HG03159 (cell line): ENCODE results near the gene RFPL3.
"Not testable (repeated sequence)": the region's sequence is repeated elsewhere in the genome, so short reads cannot be mapped to it uniquely, and the experiment has no call there.

Experiments used
- ATAC-seq: cut with Tn5 transposase; IDR thresholded peaks from one replicate; pipeline ENCODE4 v1.9.1; 2021; ENCODE audit warnings: mild to moderate bottlenecking, moderate library complexity; ENCODE audit not compliant: unreplicated experiment

The RFPL3 gene

DNA sequence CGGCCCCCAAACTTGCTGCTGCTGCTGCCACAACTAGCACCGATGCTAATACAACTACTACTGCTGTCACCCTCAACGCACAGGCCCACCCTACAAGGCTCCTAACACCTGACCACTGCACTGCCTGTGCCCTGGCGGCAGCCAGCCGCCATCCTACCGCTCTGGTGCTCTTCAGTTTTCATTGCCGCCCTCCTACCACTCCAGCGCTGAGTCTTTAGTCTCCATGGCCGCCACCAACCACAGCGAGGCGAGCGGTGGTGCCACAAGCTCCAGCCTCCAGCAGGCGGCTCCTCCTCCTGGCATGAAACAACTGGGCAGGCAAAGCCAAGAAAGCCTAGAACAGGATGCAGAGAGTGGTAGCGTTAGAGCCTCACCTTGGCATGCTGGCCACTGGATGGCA is 5.0 kb upstream of the RFPL3 start:
- no peak for ATAC-seq

DNA sequence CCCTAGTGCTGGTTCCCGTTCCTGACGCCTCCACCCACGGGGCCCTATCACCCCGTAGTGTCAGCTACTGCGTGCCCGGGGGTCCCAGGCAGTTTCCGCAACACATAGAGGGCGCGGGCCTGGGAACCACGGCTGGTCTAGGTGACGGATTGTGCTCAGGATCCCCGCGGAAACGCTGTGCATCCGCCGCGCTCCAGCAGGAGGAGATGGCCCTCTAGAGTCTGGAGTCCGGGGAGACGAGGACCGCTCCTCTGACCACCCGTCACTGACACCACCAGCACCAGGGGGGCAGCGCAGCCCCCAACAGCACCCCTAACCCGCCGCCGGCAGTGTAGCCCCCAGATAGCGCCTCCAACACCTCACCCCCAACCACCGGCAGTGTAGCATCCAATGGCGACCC is 4.4 kb upstream of the RFPL3 start:
- ATAC-seq: no peak

DNA sequence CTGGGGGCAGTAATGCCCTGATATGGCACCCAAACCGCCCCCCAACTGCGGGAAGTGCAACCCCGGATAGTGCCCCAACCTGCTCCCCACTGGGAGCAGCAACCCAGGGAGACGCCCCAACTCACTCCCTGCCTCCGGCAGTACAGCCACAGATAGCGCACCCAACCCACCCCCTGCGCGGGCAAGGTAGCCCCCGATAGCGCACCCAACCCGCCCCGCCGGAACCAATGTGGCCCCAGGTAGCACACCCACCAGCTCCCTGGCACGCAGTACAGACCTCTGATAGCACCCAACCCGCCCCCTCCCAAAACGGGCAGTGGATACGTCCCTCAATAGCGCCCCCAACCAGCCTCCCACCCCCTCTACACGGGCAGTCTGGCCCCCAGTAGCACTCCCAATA is 3.8 kb upstream of the RFPL3 start:
- ATAC-seq: no peak

DNA sequence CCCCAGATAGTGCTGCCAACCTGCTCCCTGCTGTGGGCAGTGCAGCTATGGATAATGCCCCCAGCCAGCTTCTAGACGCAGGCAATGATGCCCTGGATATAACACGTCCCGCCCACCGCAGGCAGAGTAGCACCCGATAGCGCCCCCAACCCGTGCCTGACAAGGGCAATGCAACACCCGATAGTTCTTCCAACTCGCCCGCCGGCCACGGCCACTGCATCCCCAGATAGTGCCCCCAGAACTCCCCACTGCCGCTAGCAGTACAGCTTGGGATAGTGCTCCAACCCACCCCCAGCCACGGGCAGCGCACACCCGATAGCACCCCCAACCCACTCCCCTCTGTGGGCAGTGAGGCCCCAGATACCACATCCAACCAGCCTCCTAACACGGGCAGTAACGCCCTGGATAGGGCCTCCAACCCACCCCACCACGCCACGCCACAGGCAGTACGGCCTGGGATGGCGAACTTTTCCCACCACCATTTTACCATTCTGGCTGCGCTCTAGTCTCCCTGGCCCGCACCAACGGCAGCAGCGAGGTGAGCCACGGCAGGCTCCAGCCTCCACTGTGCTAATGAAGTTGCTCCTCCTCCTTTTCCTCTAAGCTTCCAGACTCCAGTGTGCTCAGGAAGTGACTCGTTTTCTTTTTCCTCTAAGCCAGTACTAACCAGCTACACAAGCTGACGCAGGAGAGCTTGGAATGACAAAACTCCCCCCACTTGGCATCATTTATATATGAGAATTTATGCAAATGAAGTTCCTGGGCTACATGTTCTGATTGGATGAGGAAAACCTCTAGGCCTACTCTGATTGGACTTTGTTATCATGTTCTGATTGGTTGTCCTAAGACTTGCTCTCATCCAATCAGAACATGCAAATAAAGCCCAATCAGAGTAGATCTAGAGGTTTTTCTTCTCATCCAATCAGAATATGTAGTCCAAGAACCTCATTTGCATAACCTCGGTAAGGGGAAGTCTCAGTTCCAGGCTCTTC is 3.0 kb upstream of the RFPL3 start:
- no peak for ATAC-seq

DNA sequence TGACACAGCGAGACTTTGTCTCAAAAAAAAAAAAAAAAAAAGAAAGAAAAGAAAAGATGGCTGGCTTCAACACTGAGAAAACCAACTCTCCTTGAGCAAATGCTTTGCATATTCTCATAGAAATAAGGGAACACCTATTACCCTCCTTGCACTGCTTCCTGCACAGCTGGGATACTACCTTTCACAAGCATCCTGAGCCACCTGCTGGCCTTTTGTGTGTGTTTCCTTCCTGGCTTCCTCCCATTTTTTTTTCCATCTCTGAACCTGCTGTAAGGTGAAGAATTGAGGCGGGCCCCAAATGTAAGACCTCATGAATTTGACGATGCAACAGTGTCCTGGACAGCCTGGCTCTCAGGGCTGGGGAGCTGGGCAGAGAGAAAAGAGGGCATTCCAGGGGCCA is 1.9 kb upstream of the RFPL3 start:
- no peak for ATAC-seq

DNA sequence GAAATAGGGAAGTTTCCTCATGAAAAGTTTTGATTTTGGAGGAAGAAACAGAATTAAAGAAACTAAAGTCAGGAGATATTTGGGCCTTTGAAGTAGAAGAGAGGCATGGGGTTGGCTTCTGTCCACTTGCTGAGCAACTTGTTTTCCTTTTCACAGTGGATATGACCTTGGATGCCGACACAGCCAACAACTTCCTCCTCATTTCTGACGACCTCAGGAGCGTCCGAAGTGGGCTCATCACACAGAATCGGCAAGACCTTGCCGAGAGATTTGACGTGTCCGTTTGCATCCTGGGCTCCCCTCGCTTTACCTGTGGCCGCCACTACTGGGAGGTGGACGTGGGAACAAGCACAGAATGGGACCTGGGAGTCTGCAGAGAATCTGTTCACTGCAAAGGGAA is 2.4 kb downstream of the RFPL3 start:
- ATAC-seq: not testable (repeated sequence)

DNA sequence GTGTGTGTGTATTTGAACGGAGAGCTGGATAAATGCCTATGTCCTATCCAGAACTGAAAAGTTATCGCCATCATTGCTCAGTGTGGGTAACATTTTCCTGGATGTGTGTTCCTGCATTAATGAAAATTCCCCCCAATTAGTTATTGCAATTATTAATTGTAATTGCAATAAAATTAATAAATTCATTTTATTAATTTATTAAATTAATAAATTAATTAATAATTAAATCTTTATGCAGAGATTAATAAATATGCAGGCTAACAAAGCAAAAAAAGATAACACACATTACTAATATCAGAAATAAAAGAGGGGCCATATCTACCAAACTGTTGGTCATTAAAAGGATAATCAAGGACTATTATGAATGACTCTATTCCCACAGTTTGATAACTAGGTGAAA is 3.6 kb downstream of the RFPL3 start:
- no peak for ATAC-seq

DNA sequence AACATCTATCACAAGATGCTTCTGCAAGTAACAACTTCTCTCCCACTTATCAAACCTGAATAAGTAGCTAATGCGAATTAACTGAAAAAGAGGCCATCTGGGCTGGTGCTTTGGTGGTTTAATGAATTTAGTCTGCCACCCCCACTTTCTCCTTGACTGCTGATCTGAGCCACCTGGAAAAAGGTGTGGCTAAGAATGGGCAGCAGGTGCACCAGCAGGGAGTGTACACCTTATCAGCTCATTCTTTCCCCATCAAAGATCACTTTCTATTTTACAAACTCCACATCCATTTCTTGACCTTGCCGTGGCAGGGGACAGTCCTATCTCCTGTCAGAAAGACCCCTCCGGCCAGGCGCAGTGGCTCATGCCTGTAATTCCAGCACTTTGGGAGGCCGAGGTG is 6.5 kb downstream of the RFPL3 start:
- ATAC-seq: no peak

DNA sequence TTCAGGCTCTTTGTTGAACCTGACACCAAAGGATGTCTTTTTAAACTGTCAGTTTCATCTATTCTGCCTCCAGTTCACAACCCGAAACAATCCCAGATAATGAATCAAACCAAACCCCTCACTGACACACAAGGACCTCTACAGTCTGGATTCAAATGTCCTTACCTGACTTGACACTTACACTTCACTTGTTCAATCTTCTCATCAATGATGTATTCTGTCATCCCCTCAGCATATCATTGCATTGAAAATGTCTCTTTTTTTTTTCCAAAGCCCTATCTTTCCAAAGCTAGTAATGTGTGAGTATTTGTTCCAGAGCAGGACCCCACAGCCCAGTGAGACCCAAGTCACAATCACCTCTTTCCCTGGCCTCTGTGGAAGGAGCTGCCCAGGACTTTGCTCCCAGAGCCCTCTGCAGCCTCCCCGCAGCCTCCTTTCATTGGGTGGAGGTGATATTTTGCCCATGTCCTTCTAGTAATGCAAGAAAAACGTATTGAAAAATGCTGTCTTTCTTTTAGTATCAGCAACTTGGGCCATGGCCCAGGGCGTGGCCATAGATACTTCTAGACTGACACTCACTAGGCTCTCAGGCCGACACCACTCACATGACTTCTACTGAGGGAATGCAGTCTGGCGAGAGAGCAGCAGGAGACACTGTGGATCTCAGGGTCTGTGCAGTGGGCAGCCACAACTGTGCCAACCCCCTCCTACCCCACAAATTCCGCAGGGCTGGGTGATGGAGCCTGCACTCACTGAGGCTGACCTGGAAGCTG is 18.2 kb downstream of the RFPL3 start:
- no peak for ATAC-seq

DNA sequence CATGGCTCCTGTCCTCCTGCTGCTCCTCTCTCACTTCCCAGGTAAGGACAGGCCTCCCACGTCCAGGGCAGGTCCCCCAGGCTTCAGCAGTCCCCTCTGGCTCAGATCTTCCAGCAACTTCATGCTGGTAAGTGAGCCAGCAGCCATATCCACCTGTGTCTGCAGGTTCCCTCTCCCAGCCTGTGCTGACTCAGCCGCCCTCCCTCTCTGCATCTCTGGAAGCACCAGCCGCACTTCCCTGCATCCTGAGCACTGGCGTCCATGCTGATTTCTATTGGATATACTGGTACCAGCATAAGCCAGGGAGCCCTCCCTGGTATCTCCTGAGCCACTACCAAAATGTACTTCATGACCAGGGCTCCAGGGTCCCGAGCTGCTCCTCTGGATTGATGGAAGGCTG is 19.0 kb downstream of the RFPL3 start:
- ATAC-seq: no peak

DNA sequence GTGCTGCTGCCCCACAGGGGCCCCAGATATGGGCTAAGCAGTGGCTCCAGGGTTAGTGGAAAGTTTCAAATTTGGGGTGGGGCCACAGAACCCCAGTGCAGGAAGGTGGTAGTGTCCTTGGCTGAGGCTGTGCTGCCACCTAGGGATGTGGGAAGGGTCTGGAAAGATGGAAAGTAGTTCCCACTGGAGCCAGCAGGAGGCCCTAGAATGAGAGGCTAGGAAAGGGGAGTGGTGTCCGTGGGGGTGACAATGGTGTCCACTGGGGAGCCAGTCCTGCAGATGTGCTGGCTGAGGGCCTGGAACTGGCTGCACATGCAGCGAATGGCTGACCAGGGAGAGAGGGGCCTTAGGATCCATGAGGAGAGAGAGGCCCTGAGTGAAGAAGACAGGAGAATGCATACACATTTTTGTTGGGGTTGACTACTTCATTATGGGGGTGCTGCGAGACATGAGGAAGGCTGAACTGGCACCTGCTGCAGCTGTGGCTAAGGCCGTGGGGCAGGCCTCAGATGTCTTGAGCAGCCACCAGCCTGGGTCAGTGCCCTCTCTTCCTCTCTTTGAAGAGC is 21.1 kb downstream of the RFPL3 start:
- no peak for ATAC-seq

DNA sequence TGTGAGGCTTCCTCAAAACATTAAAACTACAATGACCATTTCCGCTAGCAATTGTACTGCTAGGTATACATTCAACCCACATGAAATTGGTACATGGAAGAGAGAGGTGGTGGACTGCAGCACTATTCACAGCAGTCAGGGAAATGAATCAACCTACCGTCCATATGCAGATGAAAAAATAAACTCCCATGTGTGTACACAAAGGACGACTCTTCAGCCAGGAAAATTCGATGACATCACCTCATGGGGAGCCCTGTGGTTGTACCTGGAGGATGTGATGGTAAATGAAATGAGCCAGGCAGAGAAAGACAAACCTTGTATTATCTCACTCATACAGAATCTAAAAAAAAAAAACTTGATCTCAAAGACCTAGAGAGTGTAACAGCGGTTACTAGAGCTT is 23.3 kb downstream of the RFPL3 start:
- ATAC-seq: no peak

DNA sequence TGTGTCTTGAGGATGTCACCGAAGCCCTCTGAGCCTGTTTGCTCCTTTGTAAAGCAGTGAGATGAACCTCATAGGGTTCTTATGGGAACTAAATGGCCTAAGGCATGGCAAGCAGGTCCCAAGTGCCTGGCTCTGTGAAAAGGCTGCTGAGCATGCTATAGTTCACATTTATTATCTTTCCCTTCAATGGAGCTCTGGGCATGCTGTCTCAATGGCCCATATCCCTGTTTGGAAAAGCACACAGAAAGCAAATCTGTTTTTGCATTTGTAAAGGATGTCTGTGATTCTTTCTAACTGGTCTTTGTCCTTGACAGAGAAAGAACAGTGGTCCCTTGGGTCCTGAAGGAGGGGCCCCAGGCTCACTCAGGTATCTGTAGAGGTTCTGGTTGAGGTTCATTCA is 28.0 kb downstream of the RFPL3 start:
- ATAC-seq: no peak

DNA sequence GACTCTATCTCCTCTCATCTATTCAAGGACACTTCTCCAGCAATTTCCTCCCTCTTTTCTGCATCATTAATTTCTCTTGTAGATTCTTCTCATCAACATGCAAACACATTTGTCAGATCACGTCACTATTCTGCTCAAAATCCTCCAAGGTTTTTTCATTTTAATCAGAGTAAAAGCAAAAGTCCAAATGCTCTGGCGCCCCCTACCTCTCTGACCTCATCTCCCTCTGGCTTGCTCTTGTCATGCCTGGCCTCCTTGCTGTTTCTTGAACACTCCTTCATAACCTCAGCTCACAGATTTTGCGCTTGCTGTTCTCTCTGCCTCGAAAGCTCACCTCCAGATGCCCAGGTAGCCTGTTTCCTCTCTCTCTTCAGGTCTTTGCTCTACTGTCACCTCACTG is 32.0 kb downstream of the RFPL3 start:
- ATAC-seq: no peak

DNA sequence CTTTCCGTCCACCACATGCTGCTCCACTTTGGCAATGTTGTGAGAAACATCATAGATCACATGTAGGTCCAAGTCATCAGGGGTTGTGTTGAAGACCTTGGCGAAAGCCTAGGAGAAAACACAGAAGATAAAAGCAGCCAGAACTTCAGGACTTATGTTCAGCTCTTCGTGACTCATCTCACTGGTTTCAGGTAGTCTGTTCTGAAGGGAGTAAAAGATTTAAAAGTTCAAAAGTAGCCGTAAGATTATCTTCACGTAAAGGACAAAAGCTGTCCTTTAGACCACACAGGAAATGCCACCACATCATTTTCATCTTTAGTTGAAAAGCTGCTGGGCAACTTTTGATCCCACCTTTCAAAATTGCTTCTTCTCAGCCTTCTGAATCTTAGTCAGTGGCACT is 37.4 kb downstream of the RFPL3 start:
- no peak for ATAC-seq

DNA sequence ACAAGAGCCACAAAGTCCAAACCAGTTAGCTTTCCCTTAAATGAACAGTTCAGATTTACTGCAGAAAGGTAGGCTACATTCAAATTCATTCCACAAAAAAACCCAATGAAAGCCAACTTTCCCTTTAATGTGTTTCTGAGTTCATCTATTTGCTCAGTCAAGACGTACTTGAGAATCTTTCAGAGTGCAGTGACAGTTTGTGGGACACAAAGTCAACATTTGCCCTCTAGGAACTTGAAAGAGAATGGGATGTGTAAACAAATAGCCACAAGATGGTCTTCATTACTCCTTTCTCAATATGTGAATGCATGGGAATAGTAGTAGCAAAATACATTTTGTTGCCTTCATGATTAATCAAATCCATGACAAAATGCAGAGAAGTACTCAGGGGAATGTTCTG is 38.6 kb downstream of the RFPL3 start:
- ATAC-seq: no peak

DNA sequence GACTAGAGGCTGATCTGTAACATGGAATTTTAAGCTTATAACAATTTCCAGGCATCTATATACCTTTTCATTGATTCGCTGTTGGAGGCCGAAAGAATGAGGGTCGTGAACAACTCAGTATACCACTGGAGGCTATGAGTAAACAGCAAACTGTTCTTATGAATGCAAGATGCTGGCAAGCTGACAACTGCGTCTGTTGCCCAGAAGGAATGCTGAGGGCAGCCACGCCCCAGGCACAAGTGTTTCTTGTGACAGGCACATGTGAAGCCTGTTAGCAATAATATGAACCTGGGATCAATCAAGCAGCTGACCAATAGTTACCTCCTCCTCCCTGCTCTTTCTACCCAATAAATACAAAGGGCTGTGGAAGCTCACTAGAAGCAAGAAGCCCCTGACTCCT is 39.1 kb downstream of the RFPL3 start:
- no peak for ATAC-seq

DNA sequence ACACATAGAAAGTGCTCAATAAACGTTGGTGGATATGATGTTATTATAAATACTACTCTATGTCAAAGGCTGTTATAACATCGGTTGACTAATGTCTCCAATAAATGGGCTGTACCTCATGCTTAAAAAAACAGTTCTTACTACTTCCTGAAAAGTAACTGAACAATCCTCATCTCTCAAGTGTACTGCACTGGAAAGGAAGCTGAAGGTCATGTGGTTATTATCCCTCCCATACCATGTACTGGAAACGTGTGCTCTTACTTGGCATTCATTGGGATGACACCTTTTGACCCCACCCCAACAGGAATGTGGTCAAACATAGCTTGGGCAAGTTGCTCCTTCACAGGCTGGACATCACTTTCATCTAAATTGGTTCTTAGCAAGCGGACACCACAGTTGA is 43.8 kb downstream of the RFPL3 start:
- ATAC-seq: no peak

DNA sequence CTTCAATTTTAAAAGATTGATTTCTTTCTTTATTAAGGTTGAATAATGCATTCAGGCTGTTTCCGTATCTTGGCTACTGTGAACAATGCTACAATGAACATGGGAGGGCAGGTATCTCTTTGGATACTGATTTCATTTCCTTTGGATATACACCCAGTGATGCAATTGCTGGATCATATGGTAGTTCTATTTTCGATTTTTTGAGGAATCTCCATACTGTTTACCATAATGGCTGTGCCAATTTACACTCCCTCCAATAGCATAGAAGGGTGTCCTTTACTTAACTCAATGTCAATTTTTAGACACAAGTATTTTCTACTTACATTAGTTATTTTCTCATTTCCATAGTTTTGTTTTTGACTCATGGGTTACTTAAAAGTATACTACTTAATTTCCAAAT is 46.4 kb downstream of the RFPL3 start:
- no peak for ATAC-seq

DNA sequence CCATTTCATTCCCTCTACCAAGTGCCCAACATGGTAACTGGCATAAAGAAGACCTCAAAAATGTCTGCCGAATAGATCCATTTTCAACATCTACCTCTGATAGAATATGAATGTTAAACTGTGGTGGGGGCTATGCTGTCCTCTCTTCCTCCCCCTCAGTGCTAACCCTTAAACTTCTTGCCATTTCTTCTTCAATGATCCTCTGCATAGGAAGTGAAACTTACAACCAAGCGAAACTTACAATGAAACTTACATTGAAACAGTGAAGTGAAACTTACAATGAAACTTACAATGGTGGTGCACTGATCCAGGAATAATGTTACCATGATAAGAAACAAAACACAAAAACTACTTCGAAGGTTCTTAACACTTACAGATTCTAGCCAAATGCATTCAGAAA is 49.6 kb downstream of the RFPL3 start:
- ATAC-seq: peak; percentile 73

DNA sequence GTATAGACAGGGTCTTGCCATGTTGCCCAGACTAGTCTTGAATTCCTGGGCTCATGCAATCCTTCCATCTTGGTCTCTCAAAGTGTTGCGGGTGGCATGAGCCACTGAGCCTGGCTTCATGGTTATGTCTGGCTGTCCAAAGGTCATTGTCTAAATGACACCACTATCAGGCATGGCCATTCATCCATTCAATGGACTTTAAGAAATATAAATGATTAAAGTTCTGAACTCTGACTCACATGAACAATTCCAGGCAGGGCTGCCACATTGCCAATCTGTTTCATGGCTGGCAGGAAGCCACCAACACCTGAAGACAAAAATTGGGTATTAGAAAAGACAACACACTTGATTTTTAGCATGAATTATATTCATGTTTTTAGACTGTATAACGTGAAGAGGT is 50.3 kb downstream of the RFPL3 start:
- no peak for ATAC-seq

DNA sequence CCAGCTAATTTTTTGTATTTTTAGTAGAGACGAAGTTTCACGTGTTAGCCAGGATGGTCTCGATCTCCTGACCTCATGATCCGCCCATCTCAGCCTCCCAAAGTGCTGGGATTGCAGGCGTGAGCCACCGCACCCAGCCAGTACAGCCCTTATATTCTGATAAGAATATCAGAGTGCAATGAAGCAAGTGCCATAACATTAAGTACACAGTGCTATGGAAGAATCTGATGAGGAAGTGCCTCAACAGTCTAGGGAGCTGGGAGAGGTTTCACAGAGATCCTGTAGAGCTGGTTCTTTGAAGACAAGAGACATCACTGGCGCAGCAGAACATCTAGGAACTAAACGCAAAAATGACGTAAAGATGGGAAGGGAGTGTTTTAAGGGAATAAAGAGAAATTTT is 52.3 kb downstream of the RFPL3 start:
- no peak for ATAC-seq
